Activated naive CD8-positive, alpha-beta T cell treated with anti-CD3 and anti-CD28 coated beads, Interleukin-2, amount 50 U/mL, for 16 hours (primary cell): ENCODE data around the gene DHX58.

Experiments
- DNase-seq: peaks from one replicate; pipeline ENCODE4 v3.0.0-alpha.2; 2020; ENCODE audit warnings: low read depth, low spot score

The DHX58 gene

DNA sequence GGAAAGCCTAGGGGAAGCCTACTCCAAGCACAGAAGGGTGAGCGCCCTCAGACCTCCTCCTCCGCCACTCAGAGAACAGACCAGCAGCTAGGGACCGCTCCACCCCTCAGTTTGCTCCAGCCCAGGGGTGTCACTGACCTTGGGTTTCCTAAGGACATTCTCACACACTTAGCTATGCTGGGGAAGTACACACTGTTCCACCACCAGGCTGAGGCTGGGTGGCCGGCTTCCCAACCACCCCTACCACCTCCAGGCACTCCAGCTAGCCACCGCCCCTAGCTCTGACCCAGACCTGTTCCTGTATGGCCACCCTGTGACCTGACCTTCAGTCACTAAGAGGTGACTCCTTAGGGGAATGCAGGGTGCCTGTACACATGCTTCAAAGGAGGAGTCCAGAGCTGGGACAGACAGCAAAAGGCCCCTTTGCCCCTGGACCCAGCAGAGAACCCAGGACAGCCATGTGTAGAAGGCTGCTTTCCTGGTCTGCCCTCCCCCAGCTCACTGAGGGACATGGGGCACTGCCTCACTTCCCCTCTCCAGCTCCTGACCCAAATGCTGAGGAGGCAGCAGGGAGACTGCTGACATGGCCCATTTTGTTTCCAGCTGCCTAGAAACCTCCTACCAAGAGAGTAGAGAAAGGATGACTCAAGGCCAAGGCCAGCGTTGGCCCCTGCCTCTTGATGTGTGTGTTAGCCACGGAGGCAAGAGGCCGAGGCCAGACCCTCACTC, 16.8 kb upstream of the DHX58 start:
- DNase-seq = no peak

DNA sequence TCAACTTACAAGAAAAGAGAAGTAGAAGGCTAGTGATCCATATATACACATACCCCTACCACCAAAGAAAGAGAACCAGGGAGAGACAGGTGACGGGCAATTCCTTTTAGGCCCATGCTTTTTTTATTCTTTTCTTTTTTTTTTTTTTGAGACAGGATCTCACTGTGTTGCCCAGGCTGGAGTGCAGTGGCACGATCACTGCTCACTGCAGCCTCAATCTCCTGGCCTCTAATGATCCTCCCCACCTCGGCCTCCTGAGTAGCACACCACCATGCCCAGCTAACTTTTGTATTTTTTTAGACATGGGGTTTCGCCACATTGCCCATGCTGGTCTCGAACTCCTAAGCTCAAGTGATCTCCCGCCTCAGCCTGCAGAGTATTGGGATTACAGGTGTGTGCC, 14.9 kb upstream of the DHX58 start:
- DNase-seq = no peak

DNA sequence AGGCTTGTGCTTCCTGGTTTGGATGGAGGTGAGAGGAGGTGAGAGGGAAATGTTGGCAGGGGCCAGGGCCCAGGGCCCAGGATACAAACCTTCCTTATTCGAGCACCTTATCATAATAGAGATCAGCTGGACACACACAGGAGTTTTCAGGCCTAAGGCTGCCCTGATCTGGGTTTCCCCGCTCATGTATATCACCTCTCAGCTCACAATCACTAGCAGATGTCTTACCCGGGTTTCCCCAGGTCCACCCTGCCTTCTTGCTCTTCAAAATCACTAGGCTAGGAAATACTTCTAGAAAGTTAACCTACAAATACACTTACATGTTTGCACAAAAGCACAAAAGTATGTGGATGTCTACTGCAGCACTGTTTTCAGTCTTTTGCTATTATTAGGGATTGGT, 14.3 kb upstream of the DHX58 start:
- no peak for DNase-seq

DNA sequence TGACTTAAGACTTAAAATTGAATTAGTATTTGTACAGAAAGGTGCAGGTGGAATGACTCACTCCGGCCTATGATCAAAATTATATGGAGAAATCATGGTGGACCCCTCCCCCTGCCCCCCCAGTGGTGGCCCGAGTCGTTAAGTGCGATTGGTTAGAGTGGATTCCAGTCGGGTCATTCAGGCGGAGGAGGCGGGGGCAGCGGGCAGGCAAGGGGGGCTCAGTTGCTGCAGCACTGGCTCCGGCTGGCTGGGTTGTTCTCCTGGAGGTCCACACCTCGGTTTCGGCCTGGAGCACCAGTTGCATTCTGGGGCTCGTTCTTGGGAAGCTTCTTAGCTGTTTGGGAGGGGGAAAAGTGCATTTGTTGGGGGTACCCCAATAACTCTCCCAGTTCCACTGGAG, 13.1 kb upstream of the DHX58 start:
- no peak for DNase-seq

GRCh38 chr17:42124256-42124655, 11.7 kb upstream of the DHX58 start:
- no peak for DNase-seq

DNA sequence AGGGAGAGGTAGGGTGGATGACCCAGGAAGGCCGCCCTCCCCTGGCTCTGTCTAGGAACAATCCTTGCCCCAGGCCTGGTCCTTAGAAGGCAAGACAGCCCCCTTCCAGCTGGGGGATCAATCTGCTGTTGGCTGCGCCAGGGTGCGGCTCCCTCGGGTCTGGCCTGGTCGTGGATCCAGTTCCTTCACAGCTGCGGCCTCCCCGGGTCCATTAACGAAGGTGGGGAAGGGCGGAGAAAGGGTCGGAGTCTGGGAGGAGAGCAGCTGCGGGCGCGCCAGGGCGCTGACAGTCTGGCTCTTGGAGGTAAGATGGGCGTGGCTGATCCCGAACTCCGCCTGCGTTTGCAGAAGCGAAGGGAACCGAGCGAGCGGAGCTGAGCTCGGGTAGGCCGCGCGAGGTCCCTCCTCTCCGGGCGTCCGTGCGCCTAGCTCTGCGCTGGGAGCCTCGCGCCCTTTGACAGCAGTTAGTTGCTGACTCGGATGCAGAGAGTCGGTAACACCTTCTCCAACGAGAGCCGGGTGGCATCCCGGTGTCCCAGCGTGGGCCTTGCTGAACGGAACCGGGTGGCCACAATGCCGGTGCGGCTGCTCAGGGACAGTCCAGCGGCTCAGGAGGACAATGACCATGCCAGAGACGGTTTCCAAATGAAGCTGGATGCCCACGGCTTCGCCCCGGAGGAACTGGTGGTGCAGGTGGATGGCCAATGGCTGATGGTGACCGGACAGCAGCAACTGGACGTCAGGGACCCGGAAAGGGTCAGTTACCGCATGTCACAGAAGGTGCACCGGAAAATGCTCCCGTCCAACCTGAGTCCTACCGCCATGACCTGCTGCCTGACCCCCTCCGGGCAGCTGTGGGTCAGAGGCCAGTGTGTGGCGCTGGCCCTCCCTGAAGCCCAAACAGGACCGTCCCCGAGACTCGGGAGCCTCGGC, 10.1 kb upstream of the DHX58 start, which contains the start of gene HSPB9:
TSS of gene HSPB9 (plus strand) at position 434 of the 933 bp plus-strand sequence. CDS start at position 481, 47 bp downstream.
- DNase-seq = no peak

DNA sequence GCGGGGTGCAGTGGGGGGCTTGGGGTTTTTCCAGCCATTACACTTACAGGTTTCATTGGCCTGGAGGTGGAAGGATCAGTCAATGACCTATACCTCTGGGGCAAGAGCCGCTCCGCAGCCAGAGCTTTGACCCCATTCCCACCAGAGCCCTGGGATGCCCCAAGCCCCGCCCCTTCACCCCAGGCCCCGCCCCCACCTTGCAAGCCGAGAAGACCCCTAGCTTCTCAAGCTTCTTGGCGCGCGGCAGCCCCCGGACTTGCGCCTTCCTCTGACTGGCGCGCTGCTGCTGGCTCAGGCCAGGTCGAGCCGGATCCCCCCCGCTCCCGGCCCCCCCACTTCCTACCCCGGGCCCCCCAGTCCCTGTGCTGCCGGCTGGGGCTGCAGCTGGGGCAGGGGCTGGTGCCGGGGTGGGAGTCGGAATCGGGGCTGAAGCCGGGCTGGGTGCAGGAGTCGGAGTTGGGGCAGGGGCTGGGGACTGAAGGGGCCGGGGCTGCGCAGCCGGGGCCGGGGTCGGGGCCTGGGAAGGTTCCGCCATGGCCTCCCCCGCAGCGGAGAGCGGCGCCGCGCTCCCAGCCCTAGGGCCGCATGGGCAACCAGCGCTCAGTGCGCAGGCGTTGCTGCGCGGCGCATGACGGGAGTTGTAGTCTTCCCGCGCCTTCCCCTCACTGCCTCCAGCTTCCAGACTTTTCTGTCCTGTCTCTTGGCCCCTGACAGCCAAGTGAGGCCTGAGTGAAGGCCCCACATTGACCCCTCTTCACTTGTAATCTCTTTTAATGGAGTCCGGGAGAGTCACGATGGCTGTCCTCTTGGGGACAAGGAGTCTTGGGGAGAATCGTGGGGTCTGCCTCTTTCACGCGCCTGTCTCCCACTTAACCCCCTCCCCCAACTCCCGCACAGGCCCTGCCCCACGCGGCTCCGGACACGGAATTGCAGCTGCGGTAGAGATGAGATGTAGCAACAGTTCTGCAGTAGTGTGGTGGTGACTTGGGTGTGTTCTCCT, 8.6 kb upstream of the DHX58 start, which contains the start of gene KAT2A:
TSS of gene KAT2A (minus strand) at position 598 of the 1,000 bp plus-strand sequence. CDS start at position 535, 63 bp downstream.
- peak; percentile 52 for DNase-seq

DNA sequence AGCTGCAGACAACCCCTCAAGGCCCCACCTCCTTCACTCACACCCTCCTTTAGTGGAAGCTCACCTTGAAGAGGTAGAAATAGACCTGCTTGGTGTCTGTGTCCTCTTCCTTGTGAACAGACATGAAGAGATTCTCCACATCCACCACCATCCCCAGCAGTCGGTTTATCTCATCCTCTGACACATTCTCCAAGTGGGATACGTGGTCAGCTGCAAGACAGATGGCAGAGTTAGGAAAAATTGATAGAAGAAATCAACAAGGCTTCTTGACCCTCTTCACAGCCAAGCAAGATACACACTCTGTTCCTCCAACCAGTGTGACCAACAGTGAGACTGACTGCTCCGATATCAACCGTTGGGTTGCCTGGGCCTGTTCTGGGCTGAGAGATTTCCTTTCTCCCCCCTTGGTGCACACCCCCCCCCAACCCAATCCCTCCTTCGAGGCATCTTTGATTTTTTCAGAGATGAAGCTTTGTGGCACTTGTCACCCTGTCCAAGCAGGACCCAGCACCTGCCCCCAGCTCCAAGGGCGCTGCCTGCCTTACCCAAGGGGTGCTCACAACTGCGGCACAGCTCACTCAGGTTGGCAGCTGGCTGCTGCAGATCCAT, 7.8 kb upstream of the DHX58 start:
- DNase-seq = no peak

DNA sequence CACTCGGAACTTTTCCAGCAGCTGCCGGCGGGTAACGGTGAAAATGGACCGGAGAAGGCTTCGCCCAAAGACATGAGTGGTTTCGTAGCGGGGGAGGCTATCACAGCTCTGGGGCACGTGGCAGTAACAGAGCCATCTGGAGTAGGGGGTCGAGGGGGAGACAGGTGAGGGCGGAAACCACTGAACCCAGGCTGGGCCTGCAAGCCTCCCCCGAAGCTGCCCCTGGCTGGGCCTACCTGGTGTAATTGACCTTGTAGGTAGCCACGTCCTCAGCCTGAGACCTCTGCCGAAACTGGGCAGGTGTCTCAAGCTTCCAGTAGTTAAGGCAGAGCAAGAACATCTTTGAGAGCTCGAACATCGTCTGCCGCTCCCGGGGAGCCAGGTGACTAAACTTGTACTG, 6.8 kb upstream of the DHX58 start:
- no peak for DNase-seq

DNA sequence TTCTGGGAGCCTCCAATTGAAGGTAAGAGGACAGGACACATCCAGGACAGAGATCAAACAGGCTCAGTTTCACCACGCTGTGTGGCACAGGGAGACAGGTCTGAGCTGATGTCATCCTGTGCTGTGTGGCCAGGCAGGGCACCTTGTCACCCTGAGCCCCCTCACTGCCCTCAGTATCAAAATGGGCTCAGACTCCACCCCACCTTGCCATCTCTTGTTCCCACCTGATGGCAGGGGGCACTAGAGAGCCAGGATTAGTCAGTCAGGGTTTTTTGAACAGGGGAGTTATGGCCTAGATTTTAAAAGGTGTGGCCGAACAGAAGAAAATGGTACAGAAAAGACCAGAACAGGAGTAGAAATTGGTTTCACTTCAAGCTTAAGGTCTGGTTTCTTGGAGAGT, 6.0 kb upstream of the DHX58 start:
- peak; percentile 25 for DNase-seq

DNA sequence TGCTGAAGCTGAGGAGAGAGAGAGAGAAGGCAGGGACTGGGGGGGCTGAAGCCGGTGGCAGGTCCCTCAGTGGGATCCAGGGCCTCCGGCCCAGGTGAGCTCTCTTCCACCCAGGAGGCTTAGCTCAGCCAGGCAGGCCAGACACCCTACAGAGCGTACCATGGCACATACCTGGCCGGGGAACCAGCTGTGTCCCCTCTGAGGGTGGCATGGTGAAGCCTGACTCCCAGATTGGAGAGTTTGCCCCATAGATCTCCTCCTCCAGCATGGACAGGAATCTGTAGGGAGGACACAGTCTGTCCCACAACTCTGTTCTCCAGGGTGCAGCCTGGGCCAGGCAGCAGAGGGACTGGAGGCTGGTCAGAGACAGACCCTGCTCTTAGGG, 5.6 kb upstream of the DHX58 start:
- DNase-seq = no peak

GRCh38 chr17:42117397-42118125, 5.0 kb upstream of the DHX58 start:
- DNase-seq = no peak

- DNase-seq = peak; percentile 66
These were observed 4.3 kb upstream of the DHX58 start for GRCh38 chr17:42116705-42117396.

GRCh38 chr17:42114118-42114517, 1.6 kb upstream of the DHX58 start:
- DNase-seq = no peak

- no peak for DNase-seq
These were observed 967 bp upstream of the DHX58 start for GRCh38 chr17:42113293-42114069.

- no peak for DNase-seq
These were observed 503 bp downstream of the DHX58 start for GRCh38 chr17:42111871-42112551.

DNA sequence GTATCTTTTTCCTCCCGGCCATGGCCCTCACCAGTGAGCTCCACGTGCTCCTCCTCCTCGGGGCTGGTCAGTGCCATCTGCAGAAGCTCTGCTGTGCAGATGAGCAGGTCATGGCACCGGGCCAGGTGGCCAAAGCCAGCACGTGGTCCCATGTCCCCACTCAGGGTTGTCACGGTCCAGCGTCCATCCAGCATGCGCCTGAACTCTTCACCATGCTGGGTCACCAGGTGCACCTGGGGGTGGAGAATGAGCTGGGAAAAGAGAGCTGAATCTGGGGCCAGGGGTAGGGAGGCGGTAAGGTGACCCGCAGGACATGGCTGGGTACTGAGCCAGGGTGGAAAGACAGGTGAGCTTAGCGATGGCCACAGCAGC, 1.3 kb downstream of the DHX58 start:
- no peak for DNase-seq
